GM18858 (cell line): ENCODE data around the gene H6PD.

ENCODE experiments used
- ATAC-seq: cut with Tn5 transposase; IDR thresholded peaks from one replicate; pipeline ENCODE4 v1.9.1; 2021; ENCODE audit not compliant: unreplicated experiment

H6PD gene

DNA sequence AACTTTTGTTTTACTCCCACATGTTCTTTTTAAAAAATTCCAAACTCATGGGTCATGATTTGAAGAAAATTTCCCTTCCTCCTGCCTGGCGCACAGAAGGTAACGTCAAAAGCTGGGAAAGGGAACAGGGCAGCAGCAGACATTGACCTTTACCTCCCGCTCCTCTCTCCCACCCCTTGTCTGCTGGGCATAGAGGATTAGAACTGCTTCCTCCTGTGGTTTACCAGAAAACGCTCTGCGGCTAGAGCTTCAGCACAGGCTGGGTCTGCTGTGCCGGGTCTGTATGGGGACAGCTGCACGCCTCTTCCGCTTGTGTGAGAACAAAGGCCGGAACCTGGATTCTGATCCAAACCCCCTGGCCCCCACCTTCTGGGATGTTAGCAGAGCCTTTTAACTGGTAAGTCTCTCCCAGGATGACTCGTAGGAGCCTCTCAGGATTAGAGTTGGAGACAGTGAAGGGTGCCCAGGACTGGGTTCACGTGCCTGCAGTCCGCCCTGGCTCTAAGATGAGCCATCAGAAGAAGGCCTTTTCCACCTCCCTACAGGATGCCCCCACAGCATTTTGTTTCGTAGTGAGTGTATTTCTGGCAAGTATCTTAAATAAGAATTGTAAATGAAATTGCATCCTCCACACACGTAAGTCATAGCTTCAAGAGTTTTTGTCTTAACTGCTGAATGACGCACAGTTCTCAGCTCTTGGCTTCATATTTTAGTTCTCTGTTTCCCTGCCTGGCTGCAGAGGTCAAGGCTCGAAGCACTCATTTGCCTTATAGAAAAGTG is 5.2 kb downstream of the H6PD start:
- no peak for ATAC-seq

DNA sequence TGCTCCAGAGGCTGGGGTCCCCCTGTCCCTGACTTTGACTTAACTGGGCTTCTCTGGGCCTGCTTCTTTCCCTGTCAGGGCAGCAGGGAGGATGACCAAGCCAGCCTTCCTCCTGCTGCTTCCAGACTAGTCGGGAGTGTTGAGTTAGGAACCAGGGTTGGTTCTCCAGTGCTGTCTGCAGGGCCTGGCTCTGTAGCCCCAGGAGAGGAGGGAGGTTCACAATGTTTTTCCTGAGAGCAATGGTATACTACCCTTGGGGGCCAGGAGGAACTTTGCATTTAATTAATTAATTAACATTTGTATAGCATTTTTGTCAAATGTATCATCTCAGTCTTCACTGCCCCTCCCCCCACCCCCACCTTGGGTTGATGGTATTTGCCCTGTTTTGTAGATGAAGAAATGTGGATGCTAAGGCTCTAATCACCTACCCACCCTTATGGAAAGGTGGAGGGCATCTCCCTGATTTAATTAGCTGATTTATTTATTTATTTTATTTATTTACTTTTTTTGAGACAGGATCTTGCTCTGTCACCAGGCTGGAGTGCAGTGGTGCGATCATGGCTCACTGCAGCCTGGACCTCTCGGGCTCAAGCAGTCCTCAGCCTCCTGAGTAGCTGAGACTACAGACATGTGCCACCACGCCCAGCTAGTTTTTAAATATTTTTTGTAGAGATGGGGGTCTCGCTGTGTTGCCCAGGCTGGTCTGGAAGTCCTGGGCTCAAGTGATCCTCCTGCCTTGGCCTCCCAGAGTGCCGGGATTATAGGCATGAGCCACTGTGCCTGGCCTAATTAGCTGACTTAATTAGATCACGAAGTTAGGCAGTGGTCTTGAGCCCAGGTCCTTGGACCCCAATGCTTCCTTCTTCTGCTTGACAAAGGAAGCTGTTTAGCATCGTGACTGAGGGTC is 6.6 kb downstream of the H6PD start:
- no peak for ATAC-seq

DNA sequence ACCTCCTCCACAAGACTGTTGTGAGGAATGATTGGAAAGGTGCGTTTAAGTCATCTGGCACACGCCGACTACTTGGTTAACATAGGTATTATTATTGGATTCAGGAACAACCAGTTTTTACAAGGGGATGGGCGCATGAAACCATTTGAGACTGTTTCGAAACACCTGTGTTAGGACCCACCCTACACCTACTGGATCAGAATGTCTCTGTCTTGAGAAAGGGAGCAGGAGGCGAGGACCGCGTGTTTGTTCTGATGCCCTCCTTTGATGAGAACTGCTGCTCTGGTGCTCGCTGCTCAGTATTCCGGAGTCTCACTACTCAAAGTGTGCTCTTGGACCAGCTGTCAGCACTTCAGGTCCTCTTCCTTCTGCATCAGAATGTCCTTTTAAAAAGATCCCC is 7.3 kb downstream of the H6PD start:
- ATAC-seq: no peak

DNA sequence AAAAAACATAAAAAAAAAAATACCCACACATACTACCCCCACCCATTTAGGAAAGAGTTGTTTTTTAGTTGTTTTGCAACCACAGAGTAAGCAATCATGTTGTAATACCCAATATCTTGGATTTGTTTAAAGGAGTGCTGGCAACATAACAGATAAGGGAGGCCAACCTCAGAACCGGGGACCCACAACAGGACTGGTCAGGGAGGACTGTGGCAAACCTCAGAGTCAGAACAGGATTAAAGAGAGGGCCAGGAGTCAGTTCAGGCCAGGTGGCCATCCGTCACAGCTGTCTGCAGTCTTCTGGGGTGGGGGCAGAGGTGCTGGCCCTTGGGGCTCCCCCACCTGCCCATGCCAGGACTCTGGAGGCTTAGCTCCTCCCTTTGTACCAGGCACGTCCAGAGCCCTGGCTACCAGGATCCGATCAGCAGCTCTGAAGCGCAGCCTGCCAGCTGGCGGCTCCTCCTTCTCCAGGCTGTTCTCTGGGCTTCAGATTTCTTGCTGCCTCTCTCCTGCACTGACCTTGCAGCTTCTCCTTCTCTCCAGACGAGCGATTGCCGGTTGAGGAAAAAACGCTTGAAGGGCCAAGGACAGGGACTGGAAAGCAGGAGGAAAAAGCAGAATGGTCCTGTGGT is 7.9 kb downstream of the H6PD start:
- no peak for ATAC-seq

- no peak for ATAC-seq
Measured at GRCh38 chr1:9243066-9243739, 8.6 kb downstream of the H6PD start.

GRCh38 chr1:9244501-9245229 is 10.1 kb downstream of the H6PD start:
- no peak for ATAC-seq

DNA sequence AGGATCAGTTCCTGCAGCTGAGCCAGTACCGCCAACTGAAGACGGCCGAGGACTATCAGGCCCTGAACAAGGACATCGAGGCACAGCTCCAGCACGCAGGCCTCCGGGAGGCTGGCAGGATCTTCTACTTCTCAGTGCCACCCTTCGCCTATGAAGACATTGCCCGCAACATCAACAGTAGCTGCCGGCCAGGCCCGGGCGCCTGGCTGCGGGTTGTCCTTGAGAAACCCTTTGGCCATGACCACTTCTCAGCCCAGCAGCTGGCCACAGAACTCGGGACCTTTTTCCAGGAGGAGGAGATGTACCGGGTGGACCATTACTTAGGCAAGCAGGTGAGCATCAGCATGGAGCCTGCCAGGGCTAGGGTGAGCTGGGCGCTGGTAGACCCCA is 10.7 kb downstream of the H6PD start:
- ATAC-seq: no peak

DNA sequence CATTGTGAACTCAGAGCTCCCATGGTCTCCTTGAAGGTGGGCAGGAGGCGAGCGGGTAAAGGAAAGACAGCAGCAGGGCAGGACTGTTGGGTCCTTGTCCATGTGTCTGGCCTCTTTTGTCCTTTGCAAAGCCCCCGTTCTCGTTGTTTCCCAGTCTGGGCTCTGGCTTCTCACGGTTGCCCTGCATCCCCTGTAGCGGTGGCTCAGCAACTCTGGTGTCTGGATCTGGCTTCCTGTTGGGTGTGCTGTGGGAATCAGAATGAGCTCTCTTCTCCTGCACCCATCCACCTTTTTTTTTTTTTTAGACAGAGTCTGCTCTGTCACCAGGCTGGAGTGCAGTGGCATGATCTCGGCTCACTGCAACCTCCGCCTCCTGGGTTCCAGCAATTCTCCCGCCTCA is 11.1 kb downstream of the H6PD start:
- no peak for ATAC-seq

GRCh38 chr1:9246215-9246614 is 11.6 kb downstream of the H6PD start:
- no peak for ATAC-seq

GRCh38 chr1:9246841-9247785 is 12.5 kb downstream of the H6PD start:
- no peak for ATAC-seq

GRCh38 chr1:9247894-9248293 is 13.3 kb downstream of the H6PD start:
- no peak for ATAC-seq

DNA sequence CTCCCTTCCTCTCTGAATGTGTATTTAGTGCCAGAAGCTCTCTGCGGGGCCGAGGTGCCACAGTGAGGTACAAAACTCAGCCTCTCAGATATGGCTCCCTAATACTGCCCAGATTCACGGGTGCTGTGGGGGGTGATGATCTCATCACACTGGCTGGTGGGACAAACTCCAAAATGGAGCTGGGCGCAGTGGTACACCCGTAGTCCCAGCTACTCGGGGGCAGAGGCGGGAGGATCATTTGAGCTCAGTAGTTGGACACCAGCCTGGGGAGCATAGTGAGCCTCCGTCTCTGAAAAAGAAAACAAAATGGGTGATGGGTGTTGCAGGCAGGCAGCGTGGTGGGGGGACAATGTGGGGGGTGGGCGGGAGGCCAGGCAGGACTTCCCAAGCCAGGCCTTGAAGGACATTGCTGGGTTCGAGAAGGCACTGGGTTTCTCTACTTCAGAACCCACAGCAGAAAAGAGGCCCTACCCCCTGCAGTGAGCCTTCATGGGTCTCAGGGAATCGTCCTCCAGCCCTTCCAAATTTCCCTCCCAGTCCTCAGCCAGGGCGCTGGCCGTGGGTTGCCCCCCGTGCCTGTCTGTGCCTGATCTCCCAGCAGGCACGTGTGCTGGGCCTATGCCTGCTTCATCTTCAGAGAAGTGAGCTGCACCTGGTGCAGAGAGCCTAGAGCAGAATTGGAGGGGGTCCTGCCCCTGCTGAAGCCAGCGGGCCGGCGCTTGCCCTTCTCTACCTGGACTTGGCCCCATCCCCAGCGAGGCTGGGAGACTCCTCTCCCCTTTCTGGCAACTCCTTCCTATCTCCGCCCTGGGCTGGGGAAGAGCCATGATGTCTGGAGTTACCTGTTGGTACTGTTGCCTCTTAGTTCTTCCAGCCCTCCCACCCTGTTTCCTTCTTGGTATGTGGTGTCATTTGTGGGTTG is 14.0 kb downstream of the H6PD start:
- ATAC-seq: no peak

DNA sequence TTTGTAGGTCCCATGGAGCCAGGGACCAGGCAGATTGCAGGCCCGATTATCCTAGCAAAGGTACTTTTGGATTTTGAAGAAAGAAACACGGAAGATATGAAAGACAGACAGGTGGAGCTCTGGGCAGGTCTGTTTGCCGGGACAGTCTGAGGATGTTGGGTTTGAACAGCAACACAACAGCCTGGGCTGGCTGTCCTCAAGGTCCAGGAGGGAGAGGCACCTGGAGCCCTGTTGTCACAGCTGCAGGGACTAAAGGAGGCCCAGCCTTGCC is 14.6 kb downstream of the H6PD start:
- ATAC-seq: no peak

GRCh38 chr1:9249534-9250410 is 15.2 kb downstream of the H6PD start:
- ATAC-seq: no peak

- no peak for ATAC-seq
Measured at GRCh38 chr1:9250411-9251381, 16.1 kb downstream of the H6PD start.

- ATAC-seq: no peak
Measured at GRCh38 chr1:9251501-9251900, 16.9 kb downstream of the H6PD start.

DNA sequence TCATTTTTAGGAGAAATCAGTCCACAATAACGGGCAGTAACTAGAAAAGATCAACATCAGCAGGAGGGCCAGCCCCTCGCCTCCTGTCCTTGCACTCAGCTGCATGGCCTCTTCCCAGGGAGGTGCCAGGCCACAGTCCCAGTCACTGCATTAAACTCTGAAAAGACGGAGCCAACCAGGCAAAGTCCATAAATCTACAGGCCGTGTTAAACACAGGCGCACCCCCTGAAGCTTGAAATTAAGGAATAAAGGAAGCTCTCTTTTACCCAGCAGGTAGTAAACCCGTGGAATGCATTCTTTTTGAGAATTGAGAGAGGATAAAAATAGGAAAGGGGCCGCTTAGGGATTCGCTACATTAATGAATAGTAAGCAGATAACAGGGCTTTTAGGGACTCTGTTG is 18.4 kb downstream of the H6PD start:
- ATAC-seq: no peak
